Esophagus muscularis mucosa (tissue), 4 donors: ENCODE data around the gene HEATR1. TPM values are rescaled to one million over a fixed set of nuclear protein-coding genes. Genes with fewer than 3 reads are reported as not detected.
"Not testable (repeated sequence)": the region's sequence is repeated elsewhere in the genome, so short reads cannot be mapped to it uniquely, and the experiment has no call there.

ENCODE experiments used
- DNase-seq: peaks from one replicate; pipeline ENCODE4 v3.0.0-alpha.2; 2017; ENCODE audit errors: extremely low spot score
- H3K27ac ChIP-seq, 4 donors: fragments of 200-600 bp; sonication (generic); replicated peaks in 1 of 4; 1 replicate in 3 of 4; 2 replicates in 1 of 4; pipeline ENCODE4 v1.5.1; 2016 to 2019; ENCODE audit warnings: mild to moderate bottlenecking in 1 of 4
- H3K27me3 ChIP-seq, 4 donors: fragments of 200-600 bp; sonication (generic); one replicate each; pipeline versions ENCODE4 v1.5.1 to v1.6.0; 2016 to 2019
- H3K36me3 ChIP-seq, 4 donors: fragments of 200-600 bp; sonication (generic); one replicate each; pipeline ENCODE4 v1.5.1; 2016 to 2019
- H3K4me1 ChIP-seq, 4 donors: fragments of 200-600 bp; sonication (generic); one replicate each; pipeline ENCODE4 v1.5.1; 2016 to 2019
- H3K4me3 ChIP-seq, 4 donors: fragments of 200-600 bp; sonication (generic); 1 replicate in 2 of 4; 2 replicates in 2 of 4; pipeline ENCODE4 v1.5.1; 2016 to 2019; ENCODE audit warnings: mild to moderate bottlenecking in 4 of 4, moderate library complexity in 1 of 4
- H3K9me3 ChIP-seq, 4 donors: fragments of 200-600 bp; sonication (generic); 1 replicate in 3 of 4; 2 replicates in 1 of 4; pipeline ENCODE4 v1.5.1; 2016 to 2019
- CTCF ChIP-seq, 3 experiments: fragments of 200-600 bp in 2 of 3; fragments of 450-650 bp in 1 of 3; sonication (generic) in 2 of 3; IDR thresholded peaks; one replicate each; pipeline ENCODE4 v1.5.1; 2017 to 2019; ENCODE audit warnings: antibody characterized with exemption in 3 of 3, mild to moderate bottlenecking in 2 of 3, moderate library complexity in 1 of 3
- EP300 ChIP-seq: sonication (generic); formaldehyde crosslinking; IDR thresholded peaks from one replicate; pipeline ENCODE4 v1.6.1; 2017; ENCODE audit warnings: antibody characterized with exemption
- POLR2A ChIP-seq: fragments of 450-650 bp; IDR thresholded peaks from one replicate; pipeline ENCODE4 v1.6.1; 2017; ENCODE audit warnings: antibody characterized with exemption, moderate library complexity, mild to moderate bottlenecking, low read depth
- POLR2AphosphoS5 ChIP-seq, 2 donors: sonication (generic); formaldehyde crosslinking; IDR thresholded peaks; one replicate each; pipeline ENCODE4 v1.6.1; 2017; ENCODE audit warnings: antibody characterized with exemption in 2 of 2
- WGBS: methylation state at CpG from one replicate; pipeline ENCODE4 v1.1.5; 2018; 5-methylcytosine and 5-hydroxymethylcytosine counted together
- intact Hi-C: fragments of 100-400 bp; cut with DNase I; formaldehyde crosslinking; loops from one replicate; pipeline ENCODE4 v1.15.1; 2023
- total RNA-seq, 4 donors: library from RNA; depleted of rRNA; stranded (reverse); fragments of >200 nt; gene quantifications; one replicate each; pipeline versions ENCODE4 v1.1.0 to v1.2.1, GENCODE V29; 2016

Gene HEATR1
- total RNA-seq, 4 donors from 2014 or later, result 15.2 to 17.2 (median 16.3) TPM

- H3K36me3 ChIP-seq, result peaks cover 38 to 99% (median 80%) of the 10 kb centered on the region in 4 donors
- no peaks in the 10 kb centered on the region for H3K27me3 ChIP-seq
- no peaks in the 10 kb centered on the region for H3K4me1 ChIP-seq
- intact Hi-C loops, result no loop called here
- DNase-seq, result no peak
- no peak overlapping the region for H3K27ac ChIP-seq
- no peaks in the 10 kb centered on the region for H3K9me3 ChIP-seq
- WGBS, result 81% methylated on average over 2 of the region's 2 CpGs
- H3K4me3 ChIP-seq, result no peak overlapping the region
- TF ChIP-seq CTCF (IDR thresholded peaks at IDR 0.05) (no peak), POLR2AphosphoS5 (IDR thresholded peaks at IDR 0.05) (no peak), EP300 (no peak), POLR2A (no peak)
Observed at GRCh38 chr1:236581528-236581927, 22.8 kb downstream of the HEATR1 start.

DNA sequence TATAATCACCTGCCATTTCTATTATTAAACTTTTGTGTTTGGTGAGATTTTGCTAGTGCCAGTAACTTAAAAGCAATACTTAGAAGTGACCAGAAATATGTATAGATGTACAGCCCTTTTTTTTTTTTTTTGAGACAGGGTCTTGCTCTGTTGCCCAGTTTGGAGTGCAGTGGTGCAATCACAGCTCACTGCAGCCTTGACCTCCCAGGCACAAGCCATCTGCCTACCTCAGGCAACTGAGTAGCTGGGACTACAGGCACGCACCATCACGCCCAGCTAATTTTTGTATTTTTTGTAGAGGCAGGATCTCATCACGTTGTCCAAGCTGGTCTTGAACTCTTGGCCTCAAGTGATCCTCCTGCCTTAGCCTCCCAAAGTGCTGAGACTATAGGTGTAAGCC lies 23.9 kb downstream of the HEATR1 start:
- H3K4me1 ChIP-seq, H3K4me3 ChIP-seq, DNase-seq, H3K27ac ChIP-seq, H3K9me3 ChIP-seq, intact Hi-C loops, H3K27me3 ChIP-seq: not testable (repeated sequence)
- 100% methylated on average over 3 of the region's 3 CpGs for WGBS
- H3K36me3 ChIP-seq, result peaks cover 47 to 99% (median 80%) of the 10 kb centered on the region in 4 donors

DNA sequence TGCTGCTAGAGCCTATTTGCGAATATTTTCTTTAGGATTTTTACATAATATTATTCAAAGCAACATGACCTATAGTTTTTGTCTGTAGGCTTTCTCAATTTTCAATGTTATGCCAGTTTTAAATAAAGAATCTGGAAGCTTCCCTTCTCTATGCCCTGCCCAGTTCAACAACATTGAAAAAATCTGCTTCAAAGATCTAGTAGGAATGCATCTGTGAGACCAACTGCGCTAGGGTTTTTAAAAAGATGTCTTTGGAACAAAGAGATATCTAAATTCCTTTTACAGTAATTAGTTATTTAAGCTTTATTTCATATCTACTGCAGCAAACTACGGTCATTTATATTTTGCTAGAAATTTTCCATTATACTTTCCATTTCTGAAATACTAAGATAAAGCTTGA lies 25.7 kb downstream of the HEATR1 start:
- intact Hi-C loops, result no loop called here
- Histone ChIP-seq H3K27me3 (no peaks in the 10 kb centered on the region), H3K4me3 (no peak overlapping the region), H3K9me3 (no peaks in the 10 kb centered on the region), H3K27ac (no peak overlapping the region), H3K36me3 (peaks cover 50 to 99% (median 79%) of the 10 kb centered on the region in 4 donors), H3K4me1 (no peaks in the 10 kb centered on the region)
- DNase-seq, result no peak
- WGBS, result 97% methylated on average over 3 of the region's 3 CpGs
- TF ChIP-seq POLR2AphosphoS5 (IDR thresholded peaks at IDR 0.05) (no peak), POLR2A (no peak), EP300 (no peak), CTCF (IDR thresholded peaks at IDR 0.05) (no peak)

DNA sequence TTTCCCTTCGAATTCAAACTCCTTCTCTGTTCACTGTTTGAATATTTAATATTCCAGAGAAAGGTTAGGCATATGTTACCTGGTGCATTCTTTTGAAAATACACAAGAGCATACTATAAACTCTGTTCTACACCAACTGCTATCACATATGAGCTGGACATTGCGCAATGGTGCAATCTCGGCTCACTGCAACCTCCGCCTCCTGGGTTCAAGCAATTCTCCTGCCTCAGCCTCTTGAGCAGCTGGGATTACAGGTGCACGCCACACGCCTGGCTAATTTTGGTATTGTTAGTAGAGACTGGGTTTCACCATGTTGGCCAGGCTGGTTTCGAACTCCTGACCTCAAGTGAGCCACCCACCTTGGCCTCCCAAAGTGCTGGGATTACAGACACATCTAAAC lies 27.3 kb downstream of the HEATR1 start:
- intact Hi-C loops, H3K27ac ChIP-seq, H3K9me3 ChIP-seq, DNase-seq, H3K4me1 ChIP-seq, H3K27me3 ChIP-seq, H3K4me3 ChIP-seq: not testable (repeated sequence)
- 91% methylated on average over 7 of the region's 7 CpGs for WGBS
- peaks cover 52 to 99% (median 79%) of the 10 kb centered on the region in 4 donors for H3K36me3 ChIP-seq

DNA sequence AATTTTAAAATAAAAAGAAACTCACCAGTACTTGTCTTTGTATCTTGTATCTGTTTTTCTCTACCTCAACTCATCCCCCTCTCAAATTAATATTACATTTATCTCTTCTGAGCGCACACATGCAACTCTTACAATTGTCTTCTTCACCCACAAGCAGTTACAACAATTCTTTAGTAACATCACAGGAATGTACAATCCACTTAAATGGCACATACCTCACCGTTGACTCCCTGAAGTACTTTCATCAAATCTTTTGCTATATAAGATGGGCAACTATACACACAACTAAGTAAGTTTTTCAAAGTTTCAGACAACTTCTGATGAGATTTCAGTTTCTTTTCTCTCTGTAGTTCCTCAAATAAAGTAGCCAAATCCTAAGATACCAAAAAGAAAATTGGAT lies 28.3 kb downstream of the HEATR1 start:
- no peaks in the 10 kb centered on the region for H3K4me1 ChIP-seq
- H3K27ac ChIP-seq, result no peak overlapping the region
- TF ChIP-seq EP300, result no peak
- no peak for TF ChIP-seq POLR2AphosphoS5 (IDR thresholded peaks at IDR 0.05)
- no peak for TF ChIP-seq CTCF (IDR thresholded peaks at IDR 0.05)
- TF ChIP-seq POLR2A, result no peak
- H3K4me3 ChIP-seq, result no peak overlapping the region
- no peaks in the 10 kb centered on the region for H3K9me3 ChIP-seq
- no peak for DNase-seq
- no peaks in the 10 kb centered on the region for H3K27me3 ChIP-seq
- 65% methylated on average over 2 of the region's 2 CpGs for WGBS
- peaks cover 52 to 99% (median 79%) of the 10 kb centered on the region in 4 donors for H3K36me3 ChIP-seq
- intact Hi-C loops, result no loop called here

GRCh38 chr1:236575523-236575922 lies 28.8 kb downstream of the HEATR1 start:
- Histone ChIP-seq H3K4me3 (no peak overlapping the region), H3K27me3 (no peaks in the 10 kb centered on the region), H3K27ac (no peak overlapping the region), H3K9me3 (no peaks in the 10 kb centered on the region), H3K4me1 (no peaks in the 10 kb centered on the region), H3K36me3 (peaks cover 55 to 99% (median 79%) of the 10 kb centered on the region in 4 donors)
- no peak for DNase-seq
- TF ChIP-seq CTCF (IDR thresholded peaks at IDR 0.05), result no peak
- no peak for TF ChIP-seq POLR2AphosphoS5 (IDR thresholded peaks at IDR 0.05)
- no peak for TF ChIP-seq POLR2A
- TF ChIP-seq EP300, result no peak
- 87% methylated on average over 3 of the region's 3 CpGs for WGBS
- intact Hi-C loops, result no loop called here
